PFSK-1 (cell line): ENCODE results near the gene CCDC188.

Source experiments
- FOXP2 ChIP-seq: optimal IDR thresholded peaks from 2 replicates; pipeline ENCODE3; 2011; ENCODE audit warnings: borderline replicate concordance, control low read depth, inconsistent platforms; ENCODE audit not compliant: insufficient read depth; ENCODE audit errors: extremely low read length, extremely low read depth
- POLR2AphosphoS5 ChIP-seq: IDR thresholded peaks from 2 replicates; pipeline ENCODE4 v1.6.1; 2012; ENCODE audit warnings: low read depth, mild to moderate bottlenecking, control low read depth, low read length, moderate library complexity
- SIN3A ChIP-seq: IDR thresholded peaks from 2 replicates; pipeline ENCODE4 v1.6.1; 2012; ENCODE audit warnings: mild to moderate bottlenecking, low read length, moderate library complexity, borderline replicate concordance; ENCODE audit not compliant: insufficient read depth
- TAF1 ChIP-seq: IDR thresholded peaks from 2 replicates; pipeline ENCODE4 v1.6.1; 2012; ENCODE audit warnings: low read length, control low read depth, borderline replicate concordance; ENCODE audit not compliant: insufficient read depth
- TF ChIP-seq, protein P1 (sequence below), 2 experiments: IDR thresholded peaks; 2 replicates each; pipeline versions ENCODE4 v1.6.1 to v1.8.0; 2011 to 2012; ENCODE audit warnings: low read depth in 2 of 2, low read length in 2 of 2, control low read depth in 1 of 2, inconsistent platforms in 1 of 2, mild to moderate bottlenecking in 1 of 2, moderate library complexity in 1 of 2; ENCODE audit not compliant: insufficient read depth in 1 of 2

Gene CCDC188

DNA sequence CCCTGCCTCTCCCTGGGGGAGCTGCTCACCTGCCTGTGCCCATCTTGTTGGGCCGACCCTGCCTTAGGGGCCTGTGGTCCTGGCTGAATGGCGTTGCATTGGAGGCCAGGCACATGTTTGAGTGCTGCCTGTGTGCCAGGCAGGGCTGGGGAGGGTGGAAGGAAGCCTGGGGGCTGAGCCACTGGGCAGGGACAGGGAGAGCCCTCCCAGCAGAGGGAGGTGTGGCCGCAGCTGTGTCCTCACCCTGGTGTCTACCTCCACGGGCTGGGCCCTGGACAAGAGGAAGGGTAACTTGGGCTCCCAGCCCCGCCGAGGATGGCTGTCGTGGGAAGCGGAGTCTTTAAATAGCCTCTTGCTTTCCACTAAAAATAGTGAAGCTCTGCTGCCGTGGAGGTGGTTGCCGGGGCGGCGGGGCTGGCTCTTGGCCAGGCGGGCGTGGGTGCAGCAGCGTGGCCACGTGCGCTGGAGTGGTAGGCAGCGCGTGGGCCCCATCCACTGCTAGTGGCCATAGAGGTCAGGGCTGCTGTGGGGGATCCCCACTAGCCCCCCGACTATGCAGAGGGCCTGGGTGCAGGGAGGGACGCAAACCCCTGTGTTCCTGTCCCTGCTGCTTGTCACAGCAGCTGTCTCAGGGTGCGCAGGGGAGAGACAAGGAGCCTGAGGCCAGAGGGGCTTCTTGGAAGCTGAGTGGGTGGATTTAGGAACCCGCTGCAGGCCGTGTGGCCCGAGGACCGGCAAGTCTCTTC, 13.0 kb downstream of the CCDC188 start:
- TF ChIP-seq, protein P1, sequence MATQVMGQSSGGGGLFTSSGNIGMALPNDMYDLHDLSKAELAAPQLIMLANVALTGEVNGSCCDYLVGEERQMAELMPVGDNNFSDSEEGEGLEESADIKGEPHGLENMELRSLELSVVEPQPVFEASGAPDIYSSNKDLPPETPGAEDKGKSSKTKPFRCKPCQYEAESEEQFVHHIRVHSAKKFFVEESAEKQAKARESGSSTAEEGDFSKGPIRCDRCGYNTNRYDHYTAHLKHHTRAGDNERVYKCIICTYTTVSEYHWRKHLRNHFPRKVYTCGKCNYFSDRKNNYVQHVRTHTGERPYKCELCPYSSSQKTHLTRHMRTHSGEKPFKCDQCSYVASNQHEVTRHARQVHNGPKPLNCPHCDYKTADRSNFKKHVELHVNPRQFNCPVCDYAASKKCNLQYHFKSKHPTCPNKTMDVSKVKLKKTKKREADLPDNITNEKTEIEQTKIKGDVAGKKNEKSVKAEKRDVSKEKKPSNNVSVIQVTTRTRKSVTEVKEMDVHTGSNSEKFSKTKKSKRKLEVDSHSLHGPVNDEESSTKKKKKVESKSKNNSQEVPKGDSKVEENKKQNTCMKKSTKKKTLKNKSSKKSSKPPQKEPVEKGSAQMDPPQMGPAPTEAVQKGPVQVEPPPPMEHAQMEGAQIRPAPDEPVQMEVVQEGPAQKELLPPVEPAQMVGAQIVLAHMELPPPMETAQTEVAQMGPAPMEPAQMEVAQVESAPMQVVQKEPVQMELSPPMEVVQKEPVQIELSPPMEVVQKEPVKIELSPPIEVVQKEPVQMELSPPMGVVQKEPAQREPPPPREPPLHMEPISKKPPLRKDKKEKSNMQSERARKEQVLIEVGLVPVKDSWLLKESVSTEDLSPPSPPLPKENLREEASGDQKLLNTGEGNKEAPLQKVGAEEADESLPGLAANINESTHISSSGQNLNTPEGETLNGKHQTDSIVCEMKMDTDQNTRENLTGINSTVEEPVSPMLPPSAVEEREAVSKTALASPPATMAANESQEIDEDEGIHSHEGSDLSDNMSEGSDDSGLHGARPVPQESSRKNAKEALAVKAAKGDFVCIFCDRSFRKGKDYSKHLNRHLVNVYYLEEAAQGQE (IDR thresholded peaks at IDR 0.05; ENCODE audit: insufficient read depth in 1 of 2, low read depth in 2 of 2, low read length in 2 of 2): no peak

DNA sequence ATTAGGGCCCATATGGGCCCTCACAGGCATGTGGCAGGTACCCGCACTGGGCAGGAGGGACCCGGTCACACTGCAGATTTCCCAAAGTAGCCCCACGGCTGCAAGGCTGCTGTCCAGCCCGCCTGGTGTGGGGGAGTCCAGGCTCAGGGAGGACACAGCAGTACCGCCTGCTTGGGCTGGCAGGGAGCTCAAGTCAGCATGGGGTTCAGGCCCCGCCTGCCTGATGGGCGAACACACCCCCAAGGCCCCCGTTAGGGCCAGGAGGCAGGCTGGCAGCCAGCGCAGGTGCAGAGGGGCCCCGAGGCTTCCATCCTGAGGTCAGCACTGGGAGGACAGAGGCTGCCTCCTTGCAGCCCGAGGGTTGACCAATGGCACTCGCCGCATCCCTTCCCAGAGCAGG, 13.7 kb downstream of the CCDC188 start:
- TF ChIP-seq, protein P1 (IDR thresholded peaks at IDR 0.05; ENCODE audit: insufficient read depth in 1 of 2, low read depth in 2 of 2, low read length in 2 of 2): no peak
- no peak for TF ChIP-seq SIN3A
- TF ChIP-seq POLR2AphosphoS5: no peak
- no peak for TF ChIP-seq FOXP2
- TF ChIP-seq TAF1: no peak

DNA sequence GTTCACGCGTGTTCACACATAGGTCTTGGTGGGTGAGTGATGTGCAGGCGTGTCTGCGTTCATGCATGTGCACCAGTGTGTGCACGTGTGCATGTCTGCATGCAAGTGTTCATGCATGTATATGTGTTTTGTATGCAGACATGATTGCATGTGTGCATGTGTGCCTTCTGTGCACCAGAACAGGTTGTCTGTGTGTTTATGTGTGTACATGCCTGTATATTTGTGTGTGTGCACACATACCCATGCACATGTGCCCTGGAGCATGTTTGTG, 14.3 kb downstream of the CCDC188 start:
- TF ChIP-seq FOXP2: no peak

DNA sequence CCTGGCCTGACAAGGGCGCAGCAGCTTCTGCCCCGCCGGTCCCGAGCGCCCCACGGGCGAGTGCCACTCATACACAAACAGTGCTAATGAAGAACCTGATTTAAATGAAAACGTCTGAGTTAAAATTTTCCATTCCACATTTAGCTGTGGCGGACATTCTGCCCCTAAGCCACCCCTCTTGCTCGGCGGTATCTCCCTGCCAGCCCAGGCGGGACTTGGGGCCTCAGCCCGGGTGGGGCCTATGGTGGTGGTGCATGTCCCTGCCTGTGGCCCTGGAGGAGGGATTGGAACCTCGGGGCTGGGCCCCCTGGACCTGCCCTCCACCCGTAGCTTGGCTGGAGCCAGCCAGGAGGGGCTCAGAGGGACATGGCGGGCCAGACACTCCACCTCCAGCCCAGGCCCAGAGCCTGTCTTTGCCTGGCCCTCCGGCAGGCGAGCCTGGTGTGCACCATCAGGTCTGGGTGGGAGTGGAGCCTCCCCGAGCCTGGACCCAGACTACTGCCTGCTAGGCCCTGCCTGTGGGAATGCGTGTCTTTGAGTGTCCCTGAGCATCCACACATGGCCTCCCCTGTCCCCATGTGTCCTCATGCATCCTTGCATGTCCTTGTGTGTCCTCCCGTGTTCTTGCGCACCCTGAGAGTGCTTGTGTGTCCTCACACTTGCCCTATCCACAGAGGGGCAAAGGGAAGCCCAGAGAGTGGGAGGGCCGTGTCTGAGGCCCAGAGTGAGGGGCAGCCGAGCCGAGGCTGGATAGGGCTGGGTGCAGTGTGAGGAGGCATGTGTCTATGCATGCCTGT, 14.9 kb downstream of the CCDC188 start:
- no peak for TF ChIP-seq FOXP2
- TF ChIP-seq SIN3A: no peak
- TF ChIP-seq POLR2AphosphoS5: no peak
- TF ChIP-seq, protein P1 (IDR thresholded peaks at IDR 0.05; ENCODE audit: insufficient read depth in 1 of 2, low read depth in 2 of 2, low read length in 2 of 2): no peak
- no peak for TF ChIP-seq TAF1

DNA sequence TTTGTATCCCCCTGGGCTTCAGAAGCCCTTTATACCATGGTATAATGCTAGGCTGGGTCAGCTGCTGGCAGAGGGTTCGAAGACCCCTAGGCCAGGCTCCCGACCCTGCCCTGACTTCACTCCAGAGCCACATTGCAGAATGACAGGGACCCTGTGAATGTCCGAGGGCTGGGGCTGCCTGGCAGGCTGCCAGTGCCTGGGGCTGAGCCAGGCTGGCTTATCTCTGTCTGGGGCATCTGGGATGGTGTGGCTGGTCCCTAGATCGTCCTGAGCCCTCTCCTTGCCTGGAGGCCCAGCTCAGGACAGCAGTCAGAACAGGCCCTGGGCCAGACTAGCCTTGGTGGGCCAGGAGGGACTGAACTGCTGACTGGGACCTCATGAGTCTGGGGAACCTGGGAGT, 15.6 kb downstream of the CCDC188 start:
- TF ChIP-seq TAF1 (no peak), POLR2AphosphoS5 (no peak), FOXP2 (no peak)
- TF ChIP-seq, protein P1 (IDR thresholded peaks at IDR 0.05; ENCODE audit: insufficient read depth in 1 of 2, low read depth in 2 of 2, low read length in 2 of 2): no peak
